Endothelial cell (in vitro differentiated cells): ENCODE results near the gene KIF5C. TPM values are rescaled to one million over a fixed set of nuclear protein-coding genes. Genes with fewer than 3 reads are reported as not detected.

Experiments
- DNase-seq: peaks from one replicate; pipeline ENCODE4 v3.0.0; 2021; ENCODE audit warnings: low spot score
- H3K27ac Mint-ChIP-seq: one replicate; pipeline ENCODE4 v1.8.0; 2021; ENCODE audit warnings: mixed read lengths, inconsistent platforms; ENCODE audit not compliant: unreplicated experiment
- H3K27me3 Mint-ChIP-seq: one replicate; pipeline ENCODE4 v1.8.0; 2021; ENCODE audit warnings: mild to moderate bottlenecking, moderate library complexity, mixed read lengths, inconsistent platforms; ENCODE audit not compliant: unreplicated experiment
- H3K36me3 Mint-ChIP-seq: one replicate; pipeline ENCODE4 v1.8.0; 2021; ENCODE audit warnings: mild to moderate bottlenecking, low read depth, mixed read lengths, inconsistent platforms; ENCODE audit not compliant: unreplicated experiment
- H3K4me1 Mint-ChIP-seq: one replicate; pipeline ENCODE4 v1.8.0; 2021; ENCODE audit warnings: mild to moderate bottlenecking, mixed read lengths, inconsistent platforms; ENCODE audit not compliant: unreplicated experiment
- H3K4me3 Mint-ChIP-seq: one replicate; pipeline ENCODE4 v1.8.0; 2021; ENCODE audit warnings: mild to moderate bottlenecking, mixed read lengths, inconsistent platforms; ENCODE audit not compliant: unreplicated experiment
- H3K9me3 Mint-ChIP-seq: one replicate; pipeline ENCODE4 v1.8.0; 2021; ENCODE audit warnings: mixed read lengths, inconsistent platforms; ENCODE audit not compliant: unreplicated experiment
- CTCF ChIP-seq: fragments of 200-600 bp; sonication (generic); IDR thresholded peaks from one replicate; pipeline ENCODE4 v1.5.0; 2021; ENCODE audit warnings: antibody characterized with exemption; ENCODE audit not compliant: unreplicated experiment
- total RNA-seq: library from RNA; stranded (reverse); fragmentation: NEBNext Ultra II Directional; extraction: Animal tissue kit (Norgen Biotek cat#: 25700); gene quantifications from one replicate; pipeline ENCODE4 v1.2.1, GENCODE V29; 2021; ENCODE audit not compliant: unreplicated experiment

Gene KIF5C
- total RNA-seq, 1 donor from 2014 or later: 50.6 TPM

- Mint-ChIP-seq H3K27me3 (peaks cover 3% of the 10 kb centered on the region), H3K27ac (no peak overlapping the region), H3K4me3 (no peak overlapping the region), H3K9me3 (no peaks in the 10 kb centered on the region), H3K4me1 (no peaks in the 10 kb centered on the region), H3K36me3 (peaks cover 25% of the 10 kb centered on the region)
- no peak for DNase-seq
- TF ChIP-seq CTCF: no peak
Observed at GRCh38 chr2:148967578-148967977, 92.6 kb downstream of the KIF5C start.

- H3K36me3 Mint-ChIP-seq: peaks cover 22% of the 10 kb centered on the region
- TF ChIP-seq CTCF: no peak
- H3K27me3 Mint-ChIP-seq: peaks cover 3% of the 10 kb centered on the region
- DNase-seq: no peak
- H3K9me3 Mint-ChIP-seq: no peaks in the 10 kb centered on the region
- no peak overlapping the region for H3K4me3 Mint-ChIP-seq
- no peaks in the 10 kb centered on the region for H3K4me1 Mint-ChIP-seq
- no peak overlapping the region for H3K27ac Mint-ChIP-seq
Observed at GRCh38 chr2:148968301-148968700, 93.3 kb downstream of the KIF5C start.

GRCh38 chr2:148968776-148969319 lies 93.8 kb downstream of the KIF5C start:
- TF ChIP-seq CTCF: no peak
- DNase-seq: no peak
- Mint-ChIP-seq H3K36me3 (peaks cover 22% of the 10 kb centered on the region), H3K4me1 (no peaks in the 10 kb centered on the region), H3K27me3 (peaks cover 3% of the 10 kb centered on the region), H3K27ac (no peak overlapping the region), H3K9me3 (no peaks in the 10 kb centered on the region), H3K4me3 (no peak overlapping the region)

- no peaks in the 10 kb centered on the region for H3K4me1 Mint-ChIP-seq
- no peak for DNase-seq
- H3K27me3 Mint-ChIP-seq: no peaks in the 10 kb centered on the region
- no peaks in the 10 kb centered on the region for H3K9me3 Mint-ChIP-seq
- H3K27ac Mint-ChIP-seq: no peak overlapping the region
- no peak overlapping the region for H3K4me3 Mint-ChIP-seq
- H3K36me3 Mint-ChIP-seq: peaks cover 19% of the 10 kb centered on the region
- no peak for TF ChIP-seq CTCF
Observed at GRCh38 chr2:148969659-148970061, 94.6 kb downstream of the KIF5C start.

GRCh38 chr2:148970385-148970784 lies 95.4 kb downstream of the KIF5C start:
- no peak for TF ChIP-seq CTCF
- H3K9me3 Mint-ChIP-seq: no peaks in the 10 kb centered on the region
- no peaks in the 10 kb centered on the region for H3K4me1 Mint-ChIP-seq
- H3K27me3 Mint-ChIP-seq: no peaks in the 10 kb centered on the region
- H3K4me3 Mint-ChIP-seq: no peak overlapping the region
- no peak for DNase-seq
- peaks cover 15% of the 10 kb centered on the region for H3K36me3 Mint-ChIP-seq
- H3K27ac Mint-ChIP-seq: no peak overlapping the region
